Spleen (tissue), 11 donors: ENCODE measurements around the gene ACMSD. TPM values are rescaled to one million over a fixed set of nuclear protein-coding genes. Genes with fewer than 3 reads are reported as not detected.
"Not testable (repeated sequence)": the region's sequence is repeated elsewhere in the genome, so short reads cannot be mapped to it uniquely, and the experiment has no call there.

Source experiments
- DNase-seq: peaks from one replicate; pipeline ENCODE4 v3.0.0-alpha.2; 2020
- H3K27ac ChIP-seq, 8 donors: fragments of 200-600 bp; sonication (generic) in 7 of 8; 1 replicate in 4 of 8; 2 replicates in 4 of 8; pipeline versions ENCODE4 v1.5.0 to v1.8.0; 2016 to 2021; ENCODE audit warnings: inconsistent platforms in 4 of 8, mild to moderate bottlenecking in 4 of 8, moderate library complexity in 1 of 8
- H3K27me3 ChIP-seq, 7 donors: fragments of 200-600 bp; sonication (generic) in 6 of 7; replicated peaks in 1 of 7; 1 replicate in 4 of 7; 2 replicates in 3 of 7; pipeline versions ENCODE4 v1.5.0 to v1.8.0; 2016 to 2021; ENCODE audit warnings: inconsistent platforms in 3 of 7, mild to moderate bottlenecking in 1 of 7
- H3K36me3 ChIP-seq, 6 donors: fragments of 200-600 bp; sonication (generic) in 5 of 6; 1 replicate in 4 of 6; 2 replicates in 2 of 6; pipeline versions ENCODE4 v1.5.0 to v1.8.0; 2016 to 2021; ENCODE audit warnings: inconsistent platforms in 2 of 6
- H3K4me1 ChIP-seq, 6 donors: fragments of 200-600 bp; sonication (generic) in 5 of 6; 1 replicate in 3 of 6; 2 replicates in 3 of 6; pipeline versions ENCODE4 v1.5.0 to v1.8.0; 2016 to 2021; ENCODE audit warnings: inconsistent platforms in 3 of 6
- H3K4me3 ChIP-seq, 8 donors: fragments of 200-600 bp; sonication (generic) in 7 of 8; 1 replicate in 4 of 8; 2 replicates in 4 of 8; pipeline versions ENCODE4 v1.5.0 to v1.8.0; 2016 to 2021; ENCODE audit warnings: inconsistent platforms in 4 of 8, mild to moderate bottlenecking in 4 of 8, moderate library complexity in 2 of 8
- H3K9me3 ChIP-seq, 8 donors: fragments of 200-600 bp; sonication (generic) in 7 of 8; 1 replicate in 4 of 8; 2 replicates in 4 of 8; pipeline versions ENCODE4 v1.5.0 to v1.8.0; 2016 to 2021; ENCODE audit warnings: inconsistent platforms in 4 of 8
- POLR2A ChIP-seq, 3 donors: fragments of 450-650 bp; IDR thresholded peaks; one replicate each; pipeline ENCODE4 v1.5.1; 2017; ENCODE audit warnings: antibody characterized with exemption in 3 of 3, mild to moderate bottlenecking in 1 of 3
- POLR2AphosphoS5 ChIP-seq, 3 donors: sonication (generic); formaldehyde crosslinking; IDR thresholded peaks; one replicate each; pipeline ENCODE4 v1.5.1; 2017; ENCODE audit warnings: antibody characterized with exemption in 3 of 3
- WGBS, 5 donors: extraction: QIAGEN DNeasy Blood & Tissue Kit in 3 of 5; methylation state at CpG; one replicate each; pipeline versions ENCODE4 v1.1.5 to v1.1.7; 2013 to 2018; 5-methylcytosine and 5-hydroxymethylcytosine counted together
- intact Hi-C: fragments of 100-400 bp; cut with DNase I; formaldehyde crosslinking; loops from one replicate; pipeline ENCODE4 v1.15.0; 2023; ENCODE audit warnings: low total_unique reads
- polyA plus RNA-seq, 3 donors: library from polyadenylated mRNA; stranded (reverse); fragments of 200-250 nt; gene quantifications; one replicate each; pipeline ENCODE4 v1.2.1, GENCODE V29; 2013
- total RNA-seq, 7 donors: library from RNA; depleted of rRNA in 3 of 7; stranded (reverse); fragments of >200 nt in 3 of 7; fragmentation: NEBNext Ultra II Directional in 4 of 7; extraction: Animal tissue kit (Norgen Biotek cat#: 25700) in 4 of 7; gene quantifications; one replicate each; pipeline versions ENCODE4 v1.1.0 to v1.2.1, GENCODE V29; 2016 to 2021
- TF ChIP-seq, protein P1 (sequence below), 11 experiments: fragments of 200-600 bp in 7 of 11; fragments of 450-650 bp in 4 of 11; sonication (generic) in 4 of 11; IDR thresholded peaks in 8 of 11; conservative IDR thresholded peaks in 3 of 11; 1 replicate in 7 of 11; 2 replicates in 4 of 11; pipeline versions ENCODE4 v1.4.0 to v1.8.0; 2016 to 2021; ENCODE audit warnings: antibody characterized with exemption in 11 of 11, inconsistent platforms in 4 of 11, mild to moderate bottlenecking in 1 of 11
- donor health status: healthy with polysubstance abuse.
- donor health status: DM: no; HTN: no; CAD: no; lungs with moderate emphysema.
- donor health status: DM: no; HTN: no; CAD: no.
- donor health status: Bipolar disorder and iron deficiency.
- donor health status: healthy.
- donor health status: DM: no; HTN: no; CAD: no.
- donor health status: DM: yes; HTN: yes; CAD: no.

The ACMSD gene
- total and polyA plus RNA-seq, 10 donors = not detected

DNA sequence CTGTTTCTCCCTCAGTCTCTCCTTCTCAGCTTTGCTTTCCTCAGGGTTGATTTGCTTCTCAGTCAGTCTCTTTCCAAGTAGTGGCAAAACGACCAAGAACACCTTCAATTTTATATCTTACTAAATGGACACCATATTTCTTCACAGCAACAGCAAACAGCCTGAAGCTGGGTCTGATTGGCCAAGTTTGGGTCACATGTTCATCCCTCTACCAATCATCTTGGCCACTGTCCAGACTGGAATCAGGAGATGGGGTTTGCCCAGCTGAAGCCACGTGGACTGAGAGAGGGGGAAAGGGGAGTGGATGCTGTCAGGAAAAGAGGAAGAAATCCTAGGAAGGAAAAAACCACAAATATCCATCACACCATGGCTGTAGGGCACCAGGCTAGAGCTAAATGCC is 42.0 kb upstream of the ACMSD start:
- no peak for TF ChIP-seq POLR2A (IDR thresholded peaks at IDR 0.05)
- no peak for TF ChIP-seq POLR2AphosphoS5 (IDR thresholded peaks at IDR 0.05)
- TF ChIP-seq, protein P1, sequence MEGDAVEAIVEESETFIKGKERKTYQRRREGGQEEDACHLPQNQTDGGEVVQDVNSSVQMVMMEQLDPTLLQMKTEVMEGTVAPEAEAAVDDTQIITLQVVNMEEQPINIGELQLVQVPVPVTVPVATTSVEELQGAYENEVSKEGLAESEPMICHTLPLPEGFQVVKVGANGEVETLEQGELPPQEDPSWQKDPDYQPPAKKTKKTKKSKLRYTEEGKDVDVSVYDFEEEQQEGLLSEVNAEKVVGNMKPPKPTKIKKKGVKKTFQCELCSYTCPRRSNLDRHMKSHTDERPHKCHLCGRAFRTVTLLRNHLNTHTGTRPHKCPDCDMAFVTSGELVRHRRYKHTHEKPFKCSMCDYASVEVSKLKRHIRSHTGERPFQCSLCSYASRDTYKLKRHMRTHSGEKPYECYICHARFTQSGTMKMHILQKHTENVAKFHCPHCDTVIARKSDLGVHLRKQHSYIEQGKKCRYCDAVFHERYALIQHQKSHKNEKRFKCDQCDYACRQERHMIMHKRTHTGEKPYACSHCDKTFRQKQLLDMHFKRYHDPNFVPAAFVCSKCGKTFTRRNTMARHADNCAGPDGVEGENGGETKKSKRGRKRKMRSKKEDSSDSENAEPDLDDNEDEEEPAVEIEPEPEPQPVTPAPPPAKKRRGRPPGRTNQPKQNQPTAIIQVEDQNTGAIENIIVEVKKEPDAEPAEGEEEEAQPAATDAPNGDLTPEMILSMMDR (IDR thresholded peaks at IDR 0.05 in 8 of 11, conservative IDR thresholded peaks at IDR 0.05 in 3 of 11) = no peak
- H3K27me3 ChIP-seq = no peaks in the 10 kb centered on the region
- no peak overlapping the region for H3K27ac ChIP-seq
- no peaks in the 10 kb centered on the region for H3K36me3 ChIP-seq
- WGBS, 5 donors = 51 to 65% (median 60%) methylated on average over 2 of the region's 2 CpGs
- H3K9me3 ChIP-seq = no peaks in the 10 kb centered on the region
- intact Hi-C loops = no loop called here
- H3K4me3 ChIP-seq = no peak overlapping the region
- H3K4me1 ChIP-seq = no peaks in the 10 kb centered on the region
- DNase-seq = no peak

DNA sequence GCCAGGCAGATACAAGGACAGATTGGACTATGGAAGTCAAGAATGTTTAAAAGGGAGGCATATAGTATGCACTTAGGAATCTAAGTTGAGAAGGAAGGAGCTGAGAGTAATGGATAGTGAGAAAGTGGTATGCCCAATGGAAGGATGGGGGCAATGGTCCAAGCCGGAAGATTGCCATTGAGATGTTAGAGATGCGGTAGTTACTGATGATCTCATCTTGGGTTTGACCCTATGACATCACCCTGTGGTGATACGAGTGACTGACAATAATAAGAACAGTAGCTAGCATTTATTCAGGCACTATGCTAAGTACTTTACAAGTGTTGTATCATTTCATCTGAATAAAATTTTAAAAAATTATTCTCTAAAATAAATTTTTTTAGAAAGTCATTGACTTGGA is 38.5 kb upstream of the ACMSD start:
- intact Hi-C loops = no loop called here
- TF ChIP-seq, protein P1 (IDR thresholded peaks at IDR 0.05 in 8 of 11, conservative IDR thresholded peaks at IDR 0.05 in 3 of 11) = no peak
- TF ChIP-seq POLR2AphosphoS5 (IDR thresholded peaks at IDR 0.05) (no peak), POLR2A (IDR thresholded peaks at IDR 0.05) (no peak)

DNA sequence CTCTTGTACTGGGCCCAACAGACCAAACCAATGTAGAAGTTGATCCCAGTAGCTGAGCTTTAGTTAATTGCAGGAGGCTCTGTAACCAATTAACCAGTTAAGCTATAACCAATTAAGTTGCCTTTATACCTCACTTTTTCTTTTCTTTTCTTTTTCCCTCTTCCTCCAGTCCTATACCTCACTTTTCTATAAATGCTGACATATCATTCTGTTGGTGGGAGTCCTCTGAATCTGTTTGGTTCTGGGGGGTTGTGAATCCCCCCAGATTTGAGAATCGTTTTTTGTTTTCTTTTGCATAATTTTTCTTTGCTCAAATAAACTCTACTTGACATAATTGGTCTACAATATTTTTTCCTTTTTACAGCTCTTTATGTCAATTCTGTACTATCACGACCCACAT is 38.1 kb upstream of the ACMSD start:
- Histone ChIP-seq H3K4me3 (no peak overlapping the region), H3K27ac (no peak overlapping the region), H3K9me3 (peaks cover 0 to 25% (median 19%) of the 10 kb centered on the region in 8 donors), H3K4me1 (no peaks in the 10 kb centered on the region), H3K36me3 (no peaks in the 10 kb centered on the region), H3K27me3 (no peaks in the 10 kb centered on the region)
- intact Hi-C loops = no loop called here
- DNase-seq = no peak
- TF ChIP-seq POLR2AphosphoS5 (IDR thresholded peaks at IDR 0.05) (no peak), POLR2A (IDR thresholded peaks at IDR 0.05) (no peak)
- TF ChIP-seq, protein P1 (IDR thresholded peaks at IDR 0.05 in 8 of 11, conservative IDR thresholded peaks at IDR 0.05 in 3 of 11) = no peak
- WGBS, 5 donors = 71 to 90% (median 76%) methylated on average over 2 of the region's 2 CpGs

More for the DNA sequence above, 38.5 kb upstream of the ACMSD start:
- no peaks in the 10 kb centered on the region for H3K27me3 ChIP-seq
- no peaks in the 10 kb centered on the region for H3K36me3 ChIP-seq
- no peak overlapping the region for H3K27ac ChIP-seq
- no peak overlapping the region for H3K4me3 ChIP-seq
- 88 to 96% (median 89%) methylated on average over 3 of the region's 3 CpGs for WGBS, 5 donors
- no peaks in the 10 kb centered on the region for H3K4me1 ChIP-seq
- no peak for DNase-seq
- peaks cover 0 to 22% (median 17%) of the 10 kb centered on the region in 8 donors for H3K9me3 ChIP-seq

GRCh38 chr2:134803609-134804405 is 34.6 kb upstream of the ACMSD start:
- H3K4me3 ChIP-seq, H3K4me1 ChIP-seq, intact Hi-C loops, H3K27ac ChIP-seq, H3K36me3 ChIP-seq, H3K27me3 ChIP-seq, DNase-seq: not testable (repeated sequence)
- WGBS, 5 donors = 51 to 65% (median 54%) methylated on average over 13 of the region's 13 CpGs
- peaks cover 0 to 31% (median 19%) of the 10 kb centered on the region in 8 donors for H3K9me3 ChIP-seq
